H1 (cell line): ENCODE results near the gene CREB3L1. TPM values are rescaled to one million over a fixed set of nuclear protein-coding genes. Genes with fewer than 3 reads are reported as not detected.

Experiments
- CHD2 ChIP-seq: IDR thresholded peaks from 2 replicates; pipeline ENCODE4 v1.6.1; 2012; ENCODE audit warnings: low read length, improper control_type of control experiment
- GABPA ChIP-seq: IDR thresholded peaks from 2 replicates; pipeline ENCODE4 v1.6.1; 2011; ENCODE audit warnings: mild to moderate bottlenecking, low read length, moderate library complexity, borderline replicate concordance; ENCODE audit not compliant: insufficient read depth
- SP2 ChIP-seq: IDR thresholded peaks from 2 replicates; pipeline ENCODE4 v1.6.1; 2012; ENCODE audit warnings: mild to moderate bottlenecking, low read length, inconsistent platforms
- polyA plus RNA-seq, 7 experiments: library from polyadenylated mRNA; depleted of rRNA in 3 of 7; stranded (reverse) in 5 of 7; unstranded in 2 of 7; fragments of >200 nt in 5 of 7; fragments of 200-250 nt in 2 of 7; gene quantifications; 1 replicate in 5 of 7; 2 replicates in 1 of 7; 4 replicates in 1 of 7; pipeline versions ENCODE4 v1.2.1 to v1.2.3, GENCODE V29; 2011 to 2013; ENCODE audit warnings: missing spikeins in 2 of 7, mixed read lengths in 2 of 7
- total RNA-seq: library from RNA; stranded (reverse); fragmentation: NEBNext Ultra II Directional; extraction: Animal tissue kit (Norgen Biotek cat#: 25700); gene quantifications from 2 replicates; pipeline ENCODE4 v1.2.1, GENCODE V29; 2021

Gene CREB3L1
- total and polyA plus RNA-seq, 2 of the 8 experiments (the other 6 are each of a cell fraction or from before 2014, with no cell fraction given): 4.1 to 12.7 TPM

- no peak for TF ChIP-seq CHD2
- TF ChIP-seq SP2: no peak
- no peak for TF ChIP-seq GABPA
Observed at GRCh38 chr11:46247090-46247489, 30.4 kb upstream of the CREB3L1 start (continued).
